IPS DF 6.9 (cell line): Measurements from ENCODE around the gene TLE1.

Experiments
- DNase-seq: peaks from one replicate; pipeline ENCODE4 v3.0.0-alpha.2; 2013; ENCODE audit warnings: low read depth, low spot score
- H3K27ac ChIP-seq: one replicate; pipeline ENCODE4 v1.5.1; 2013; ENCODE audit warnings: low read length, control low read depth
- H3K27me3 ChIP-seq: 2 replicates; pipeline ENCODE4 v1.6.1; 2013; ENCODE audit warnings: mild to moderate bottlenecking, low read length; ENCODE audit not compliant: control insufficient read depth, insufficient read depth
- H3K36me3 ChIP-seq: 2 replicates; pipeline ENCODE4 v1.6.1; 2013; ENCODE audit warnings: low read length; ENCODE audit not compliant: control insufficient read depth, insufficient read depth
- H3K4me1 ChIP-seq: 2 replicates; pipeline ENCODE4 v1.6.1; 2013; ENCODE audit warnings: low read length; ENCODE audit not compliant: control insufficient read depth, insufficient read depth
- H3K4me3 ChIP-seq: 2 replicates; pipeline ENCODE4 v1.5.1; 2013; ENCODE audit warnings: mild to moderate bottlenecking, low read length
- H3K9me3 ChIP-seq: 2 replicates; pipeline ENCODE4 v1.6.1; 2013; ENCODE audit warnings: low read length, inconsistent platforms; ENCODE audit not compliant: control insufficient read depth, insufficient read depth
- WGBS: extraction: QIAGEN DNeasy Blood & Tissue Kit; methylation state at CpG from one replicate; pipeline ENCODE4 v1.1.7; 2013; ENCODE audit warnings: mixed read lengths, missing lambda C conversion rate; ENCODE audit not compliant: insufficient read length, insufficient coverage; 5-methylcytosine and 5-hydroxymethylcytosine counted together

The TLE1 gene

DNA sequence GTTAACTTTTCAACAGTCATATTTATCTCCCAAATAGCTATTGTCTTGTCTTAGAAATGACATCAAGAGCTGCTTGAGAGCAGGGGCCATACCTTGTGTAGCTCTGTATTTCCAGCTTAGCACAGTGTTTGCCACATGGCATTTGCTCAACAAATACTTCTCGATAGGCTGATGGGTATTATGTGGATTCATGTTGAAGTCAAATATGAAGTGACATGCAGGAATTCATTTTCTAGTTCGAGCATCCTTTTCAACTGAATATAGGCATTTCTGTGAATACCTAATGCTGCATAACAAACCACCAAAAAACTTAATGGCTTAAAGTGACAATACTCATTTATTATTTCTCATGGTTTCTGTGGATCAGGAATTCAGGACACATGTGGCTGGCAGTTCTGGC, 125.6 kb downstream of the TLE1 start:
- H3K4me3 ChIP-seq: no peak overlapping the region
- H3K9me3 ChIP-seq: no peaks in the 10 kb centered on the region
- no peaks in the 10 kb centered on the region for H3K4me1 ChIP-seq
- no peaks in the 10 kb centered on the region for H3K27me3 ChIP-seq
- no peak overlapping the region for H3K27ac ChIP-seq
- whole genome bisulfite sequencing: no CpG with 5 or more reads among the region's 2 CpGs
- H3K36me3 ChIP-seq: no peaks in the 10 kb centered on the region
- DNase-seq: no peak

DNA sequence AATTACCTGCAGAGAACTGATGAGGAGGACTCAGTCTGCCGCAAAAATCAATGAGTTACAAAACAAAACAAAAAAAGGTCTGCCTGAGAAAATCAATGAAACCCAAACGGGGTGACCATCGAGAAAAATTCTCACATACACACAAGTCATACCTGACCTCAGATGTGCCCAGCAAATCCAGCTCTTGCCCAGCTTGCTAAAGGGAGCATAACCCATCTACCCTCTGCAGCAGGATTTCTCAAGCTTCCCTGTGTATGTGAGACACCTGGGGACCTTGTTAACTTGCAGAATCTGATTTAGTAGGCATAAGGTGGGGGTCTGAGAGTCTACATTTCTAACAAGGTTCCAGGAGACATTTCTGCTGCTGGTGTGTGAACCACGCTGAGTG, 126.3 kb downstream of the TLE1 start:
- Histone ChIP-seq H3K36me3 (no peaks in the 10 kb centered on the region), H3K27me3 (no peaks in the 10 kb centered on the region), H3K9me3 (no peaks in the 10 kb centered on the region), H3K27ac (no peak overlapping the region), H3K4me1 (no peaks in the 10 kb centered on the region), H3K4me3 (no peak overlapping the region)
- no CpG with 5 or more reads among the region's 4 CpGs for WGBS
- DNase-seq: no peak

DNA sequence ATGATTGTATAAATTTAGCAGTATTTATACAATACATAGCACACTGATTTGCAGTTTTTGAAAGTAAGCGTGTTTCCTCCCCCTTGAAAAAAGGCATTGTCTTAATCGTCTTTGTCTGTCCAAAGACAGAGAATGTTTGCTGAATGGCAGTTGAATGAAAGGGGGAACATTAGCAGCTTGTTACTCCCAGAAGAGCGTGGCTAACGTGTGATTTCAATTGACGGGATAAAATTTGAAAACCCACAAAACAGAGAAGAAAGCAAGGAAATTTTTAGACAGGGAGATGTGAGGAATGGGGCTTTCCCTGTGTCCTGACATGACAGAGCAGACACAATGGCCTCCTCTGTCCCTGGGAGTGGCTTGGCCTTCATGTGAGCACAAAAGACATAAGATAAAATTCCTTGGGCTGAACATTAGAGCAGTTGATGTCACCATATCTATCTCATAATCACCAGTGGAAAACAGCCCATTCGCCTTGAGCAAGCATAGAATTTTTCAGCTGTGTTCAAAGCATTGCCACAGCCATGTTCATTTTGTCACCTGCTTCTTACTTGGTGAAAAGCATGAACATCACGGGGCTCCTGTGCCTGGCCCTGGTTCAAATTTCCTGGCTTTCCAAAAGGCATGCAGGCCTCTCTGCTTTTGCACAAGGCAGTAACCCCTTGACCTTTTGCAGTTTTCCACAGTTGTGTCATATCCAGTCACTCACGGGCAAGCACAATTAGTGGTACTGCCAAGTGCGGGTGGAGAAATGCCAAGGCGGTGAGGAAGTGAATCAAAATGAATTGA, 126.9 kb downstream of the TLE1 start:
- H3K9me3 ChIP-seq: no peaks in the 10 kb centered on the region
- no peak overlapping the region for H3K4me3 ChIP-seq
- no peak overlapping the region for H3K27ac ChIP-seq
- H3K36me3 ChIP-seq: no peaks in the 10 kb centered on the region
- H3K4me1 ChIP-seq: no peaks in the 10 kb centered on the region
- no peak for DNase-seq
- H3K27me3 ChIP-seq: no peaks in the 10 kb centered on the region
- no CpG with 5 or more reads among the region's 10 CpGs for WGBS

- no peak overlapping the region for H3K27ac ChIP-seq
- no peaks in the 10 kb centered on the region for H3K9me3 ChIP-seq
- H3K27me3 ChIP-seq: no peaks in the 10 kb centered on the region
- no peaks in the 10 kb centered on the region for H3K36me3 ChIP-seq
- no peak overlapping the region for H3K4me3 ChIP-seq
- no peak for DNase-seq
- H3K4me1 ChIP-seq: no peaks in the 10 kb centered on the region
- WGBS: no CpG with 5 or more reads among the region's 13 CpGs
Observed at GRCh38 chr9:81560851-81561732, 128.3 kb downstream of the TLE1 start.

GRCh38 chr9:81559709-81560108, 129.6 kb downstream of the TLE1 start:
- Histone ChIP-seq H3K27ac (no peak overlapping the region), H3K9me3 (no peaks in the 10 kb centered on the region), H3K36me3 (no peaks in the 10 kb centered on the region), H3K4me1 (no peaks in the 10 kb centered on the region), H3K4me3 (no peak overlapping the region), H3K27me3 (no peaks in the 10 kb centered on the region)
- WGBS: no CpG with 5 or more reads among the region's 4 CpGs
- no peak for DNase-seq

DNA sequence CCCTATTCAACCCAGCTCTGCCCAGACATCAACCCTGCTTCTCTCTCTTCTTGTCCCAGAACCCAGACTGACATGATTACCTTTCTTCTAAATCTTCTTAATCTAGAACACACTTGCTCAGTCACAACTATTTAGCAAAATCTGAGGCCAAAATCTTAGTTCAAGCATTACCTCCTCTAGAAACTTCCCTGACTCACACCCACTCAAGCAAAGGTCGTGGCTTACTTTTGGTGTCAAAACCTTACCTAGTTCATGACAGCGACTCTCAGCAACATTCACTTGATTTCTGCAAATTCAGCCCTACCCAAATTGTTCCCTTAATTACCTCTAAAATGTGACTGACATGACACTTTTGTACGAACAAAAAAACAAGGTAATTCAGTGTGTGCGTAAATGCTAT, 130.2 kb downstream of the TLE1 start:
- no peaks in the 10 kb centered on the region for H3K27me3 ChIP-seq
- H3K4me1 ChIP-seq: no peaks in the 10 kb centered on the region
- no peak overlapping the region for H3K27ac ChIP-seq
- no CpG with 5 or more reads among the region's 4 CpGs for WGBS
- no peaks in the 10 kb centered on the region for H3K36me3 ChIP-seq
- no peaks in the 10 kb centered on the region for H3K9me3 ChIP-seq
- DNase-seq: no peak
- no peak overlapping the region for H3K4me3 ChIP-seq

DNA sequence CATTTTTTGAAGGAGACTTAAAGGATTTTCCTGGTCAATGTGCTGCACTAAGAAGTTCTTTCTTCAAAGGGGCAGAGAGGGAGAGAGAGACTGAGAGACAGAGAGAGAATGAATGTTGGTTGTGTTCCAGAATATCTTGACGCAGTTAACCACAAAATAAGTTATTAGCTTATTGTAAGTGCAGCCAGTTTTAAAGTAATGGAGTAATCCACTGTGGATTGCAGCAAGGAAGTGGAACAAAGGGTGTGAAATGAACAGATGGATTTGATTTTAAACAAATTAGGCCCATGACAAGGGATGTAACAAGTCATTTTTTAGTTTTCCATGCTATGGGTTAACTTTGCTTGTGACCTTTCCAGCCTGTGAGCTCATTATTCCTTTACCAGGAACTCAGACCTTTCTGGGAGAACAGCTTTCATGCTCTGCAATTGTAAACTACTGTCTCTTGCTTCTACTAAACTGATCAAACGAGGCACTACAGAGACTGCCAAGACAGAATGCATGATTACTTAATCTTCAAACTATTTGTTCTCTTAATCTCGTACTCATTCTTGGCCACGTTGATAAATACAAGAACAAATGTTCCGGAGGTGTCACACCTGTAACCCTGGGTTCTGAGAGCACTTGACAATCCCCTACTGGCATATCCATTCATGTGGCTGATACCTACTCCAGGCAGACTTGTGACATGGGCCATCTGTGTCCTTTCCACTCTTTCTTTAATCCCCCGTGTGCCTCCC, 131.1 kb downstream of the TLE1 start:
- no peak overlapping the region for H3K27ac ChIP-seq
- H3K9me3 ChIP-seq: no peaks in the 10 kb centered on the region
- no CpG with 5 or more reads among the region's 6 CpGs for WGBS
- DNase-seq: no peak
- H3K27me3 ChIP-seq: no peaks in the 10 kb centered on the region
- no peak overlapping the region for H3K4me3 ChIP-seq
- H3K4me1 ChIP-seq: no peaks in the 10 kb centered on the region
- no peaks in the 10 kb centered on the region for H3K36me3 ChIP-seq

DNA sequence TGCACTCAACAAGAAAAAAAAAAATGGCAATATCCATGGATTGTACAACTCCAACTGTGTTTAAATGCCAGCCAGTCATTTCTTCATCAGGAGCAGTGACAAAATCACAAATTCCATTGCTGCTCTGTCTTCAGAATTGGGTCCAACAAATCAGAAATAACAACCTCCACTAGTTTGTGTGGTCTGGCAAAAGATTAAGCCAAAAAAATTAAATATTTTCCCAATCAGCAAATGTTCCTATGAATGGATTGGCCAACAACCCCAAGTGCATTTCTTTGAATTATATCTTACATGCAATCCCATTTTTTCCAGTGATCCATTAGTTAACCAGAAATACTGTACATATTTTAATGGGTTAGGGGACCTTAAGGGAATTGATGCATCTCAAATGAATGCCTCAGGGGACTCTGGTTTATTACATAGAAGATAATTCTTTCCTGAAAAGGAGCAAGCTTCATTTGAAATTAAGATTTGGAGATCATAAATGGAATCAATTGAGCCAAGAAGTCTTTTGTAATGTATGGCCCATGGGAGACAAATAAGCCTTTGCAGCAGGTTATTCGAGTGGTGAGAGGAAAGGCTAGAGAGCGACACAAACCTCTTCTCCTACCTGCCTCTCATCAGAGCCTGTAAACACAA, 131.8 kb downstream of the TLE1 start:
- no peaks in the 10 kb centered on the region for H3K4me1 ChIP-seq
- no peak for DNase-seq
- WGBS: no CpG with 5 or more reads among the region's 2 CpGs
- no peaks in the 10 kb centered on the region for H3K36me3 ChIP-seq
- no peak overlapping the region for H3K27ac ChIP-seq
- no peaks in the 10 kb centered on the region for H3K27me3 ChIP-seq
- no peak overlapping the region for H3K4me3 ChIP-seq
- H3K9me3 ChIP-seq: no peaks in the 10 kb centered on the region

- Histone ChIP-seq H3K27me3 (no peaks in the 10 kb centered on the region), H3K4me3 (no peak overlapping the region), H3K27ac (no peak overlapping the region), H3K36me3 (no peaks in the 10 kb centered on the region), H3K9me3 (no peaks in the 10 kb centered on the region), H3K4me1 (no peaks in the 10 kb centered on the region)
- DNase-seq: no peak
- no CpG with 5 or more reads among the region's 2 CpGs for WGBS
Observed at GRCh38 chr9:81556923-81557322, 132.4 kb downstream of the TLE1 start.

GRCh38 chr9:81552581-81552991, 136.8 kb downstream of the TLE1 start:
- H3K9me3 ChIP-seq: no peaks in the 10 kb centered on the region
- no peaks in the 10 kb centered on the region for H3K36me3 ChIP-seq
- no peak overlapping the region for H3K4me3 ChIP-seq
- H3K27ac ChIP-seq: no peak overlapping the region
- H3K27me3 ChIP-seq: no peaks in the 10 kb centered on the region
- no CpG with 5 or more reads among the region's 4 CpGs for WGBS
- no peaks in the 10 kb centered on the region; the same call in 1 of the 2 replicates for H3K4me1 ChIP-seq
- DNase-seq: no peak
